Endothelial cell of umbilical vein (primary cell): ENCODE results near the gene ITGA6.

Experiments
- CTCF ChIP-seq, 2 donors: IDR thresholded peaks; 1 replicate in 1 of 2; 2 replicates in 1 of 2; pipeline ENCODE4 v1.5.1; 2011; ENCODE audit warnings: low read length in 2 of 2, mild to moderate bottlenecking in 2 of 2, moderate library complexity in 2 of 2, control low read depth in 1 of 2, inconsistent platforms in 1 of 2, low read depth in 1 of 2; ENCODE audit not compliant: insufficient read depth in 1 of 2; ENCODE audit errors: extremely low read depth in 1 of 2
- FOS ChIP-seq: IDR thresholded peaks from 2 replicates; pipeline ENCODE4 v1.6.1; 2011; ENCODE audit warnings: mild to moderate bottlenecking, low read length, moderate library complexity, borderline replicate concordance; ENCODE audit not compliant: insufficient read depth

- TF ChIP-seq CTCF (IDR thresholded peaks at IDR 0.05; ENCODE audit: extremely low read depth in 1 of 2, insufficient read depth in 1 of 2, low read depth in 1 of 2, low read length in 2 of 2) = no peak
- TF ChIP-seq FOS = no peak
These were observed 2.6 kb downstream of the ITGA6 start for GRCh38 chr2:172430027-172430426.
